ENCODE measurements around the gene PSENEN. TPM values are rescaled to one million over a fixed set of nuclear protein-coding genes. Genes with fewer than 3 reads are reported as not detected.

The PSENEN gene
- total and polyA plus RNA-seq, 9 of the 15 experiments (the other 6 are each of a cell fraction or from before 2014, with no cell fraction given), result 34.5 to 299 (median 61.1) TPM

- TF ChIP-seq THAP12 (CRISPR knock-in tag; IDR thresholded peaks at IDR 0.05) (no peak), SRSF3 (IDR thresholded peaks at IDR 0.05; ENCODE audit: insufficient read depth, low read length) (no peak), GTF2E2 (tag; IDR thresholded peaks at IDR 0.05) (0 out of 2 replicates have a peak, but pooled peaks have one; percentile 21), HDAC8 (tag; IDR thresholded peaks at IDR 0.05) (no peak), SP1 (CRISPR knock-in tag; IDR thresholded peaks at IDR 0.05) (no peak), RCOR1 (IDR thresholded peaks at IDR 0.05; ENCODE audit: borderline replicate concordance in 1 of 2, low read depth in 2 of 2, low read length in 2 of 2) (no peak), CBX1 (IDR thresholded peaks at IDR 0.05; ENCODE audit: low read depth) (no peak), THRB (CRISPR knock-in tag; conservative IDR thresholded peaks at IDR 0.05) (no peak), TAF15 (IDR thresholded peaks at IDR 0.05; ENCODE audit: low read depth, low read length) (no peak), SRSF9 (IDR thresholded peaks at IDR 0.05; ENCODE audit: borderline replicate concordance, low read depth, low read length) (no peak), CREB3L1 (IDR thresholded peaks at IDR 0.05; ENCODE audit: borderline replicate concordance, low read depth) (peak; percentile 62; the same call in 1 of the 2 replicates), FOXM1 (IDR thresholded peaks at IDR 0.05; ENCODE audit: low read depth) (no peak), FOXM1 (CRISPR knock-in tag; IDR thresholded peaks at IDR 0.05; ENCODE audit: low read depth) (no peak), MYBL2 (IDR thresholded peaks at IDR 0.05; ENCODE audit: low read depth) (no peak), MYBL2 (CRISPR knock-in tag; IDR thresholded peaks at IDR 0.05; ENCODE audit: borderline replicate concordance) (no peak), ETV1 (tag; conservative IDR thresholded peaks at IDR 0.05; ENCODE audit: low read depth) (peak; percentile 75), ZNF778 (CRISPR knock-in tag; IDR thresholded peaks at IDR 0.05) (no peak), SRSF1 (IDR thresholded peaks at IDR 0.05; ENCODE audit: low read depth, low read length) (no peak), ZNF408 (CRISPR knock-in tag; IDR thresholded peaks at IDR 0.05; ENCODE audit: low read depth) (no peak), MEF2A (IDR thresholded peaks at IDR 0.05; ENCODE audit: control insufficient read depth, low read depth, low read length) (no peak), BRF1 (IDR thresholded peaks at IDR 0.05; ENCODE audit: borderline replicate concordance, extremely low read depth, insufficient read length) (no peak), CSDE1 (IDR thresholded peaks at IDR 0.05) (no peak), ZNF780A (CRISPR knock-in tag; IDR thresholded peaks at IDR 0.05) (no peak), ASH1L (IDR thresholded peaks at IDR 0.05; ENCODE audit: borderline replicate concordance, low read depth, partially characterized antibody) (no peak)
Observed at GRCh38 chr19:35745328-35746086, at the start of gene PSENEN, which contains the start of gene U2AF1L4 (continued).
